Measurements from ENCODE around the gene NRCAM.
"Not testable (repeated sequence)": the region's sequence is repeated elsewhere in the genome, so short reads cannot be mapped to it uniquely, and the experiment has no call there.

Gene NRCAM

GRCh38 chr7:108270385-108271015, 185.7 kb downstream of the NRCAM start:
- no peak for DNase-seq

- DNase-seq = no peak
Measured at GRCh38 chr7:108268200-108268820, 187.9 kb downstream of the NRCAM start.

GRCh38 chr7:108267615-108268014, 188.6 kb downstream of the NRCAM start:
- DNase-seq = no peak

GRCh38 chr7:108266491-108266890, 189.7 kb downstream of the NRCAM start:
- no peak for DNase-seq

- no peak for DNase-seq
Measured at GRCh38 chr7:108266035-108266434, 190.2 kb downstream of the NRCAM start.

- no peak for DNase-seq
Measured at GRCh38 chr7:108265007-108265406, 191.2 kb downstream of the NRCAM start.

GRCh38 chr7:108263425-108263824, 192.8 kb downstream of the NRCAM start:
- no peak for DNase-seq

- no peak for DNase-seq
Measured at GRCh38 chr7:108261560-108262255, 194.5 kb downstream of the NRCAM start.

- DNase-seq = not testable (repeated sequence)
Measured at GRCh38 chr7:108259447-108259846, 196.8 kb downstream of the NRCAM start.

GRCh38 chr7:108257954-108258353, 198.3 kb downstream of the NRCAM start:
- DNase-seq = no peak

- DNase-seq = no peak
Measured at GRCh38 chr7:108254259-108254658, 202.0 kb downstream of the NRCAM start.

GRCh38 chr7:108253275-108254044, 202.8 kb downstream of the NRCAM start:
- no peak for DNase-seq

- no peak for DNase-seq
Measured at GRCh38 chr7:108252177-108252576, 204.1 kb downstream of the NRCAM start.

GRCh38 chr7:108251700-108252099, 204.5 kb downstream of the NRCAM start:
- DNase-seq = no peak

- DNase-seq = no peak
Measured at GRCh38 chr7:108249453-108249852, 206.8 kb downstream of the NRCAM start.

GRCh38 chr7:108248821-108249220, 207.4 kb downstream of the NRCAM start:
- no peak for DNase-seq

GRCh38 chr7:108248418-108248817, 207.8 kb downstream of the NRCAM start:
- DNase-seq = no peak

- DNase-seq = no peak
Measured at GRCh38 chr7:108247614-108248013, 208.6 kb downstream of the NRCAM start.

GRCh38 chr7:108246227-108246837, 209.9 kb downstream of the NRCAM start:
- DNase-seq = peak; percentile 49

- DNase-seq = no peak
Measured at GRCh38 chr7:108245523-108246226, 210.6 kb downstream of the NRCAM start.

GRCh38 chr7:108244110-108244509, 212.1 kb downstream of the NRCAM start:
- no peak for DNase-seq

GRCh38 chr7:108239501-108240225, 216.6 kb downstream of the NRCAM start:
- DNase-seq = no peak

All from GOT3 (cell line).